IMR-90 (cell line): Measurements from ENCODE around the gene TMEM92. TPM values are rescaled to one million over a fixed set of nuclear protein-coding genes. Genes with fewer than 3 reads are reported as not detected.
"Not testable (repeated sequence)": the region's sequence is repeated elsewhere in the genome, so short reads cannot be mapped to it uniquely, and the experiment has no call there.

Source experiments
- ATAC-seq: fragments of 200-7000 bp; cut with Tn5 transposase; 2 replicates; pipeline ENCODE4 v1.9.1; 2020; ENCODE audit warnings: low read depth, mild to moderate bottlenecking, moderate library complexity
- BruUV-seq: library from RNA; stranded (reverse); fragments of 400-500 nt; replicated peaks from 2 replicates; lab custom pipeline; 2021; lab: Mats Ljungman, UMichigan
- CTCF ChIA-PET: fragments of 300-600 bp; formaldehyde crosslinking; extraction: SDS; loops from one replicate; lab custom pipeline; 2021; ENCODE audit warnings: antibody characterized with exemption; lab: Yijun Ruan, JAX
- POLR2A ChIA-PET: fragments of 300-600 bp; sonication (Branson Sonifier 250); formaldehyde crosslinking; loops from one replicate; lab custom pipeline; 2022; ENCODE audit warnings: antibody characterized with exemption; ENCODE audit not compliant: unreplicated experiment; lab: Charles Lee
- DNase-seq: peaks from one replicate; pipeline ENCODE4 v3.0.0; 2013
- H2AFZ ChIP-seq: replicated peaks from 2 replicates; pipeline ENCODE3; 2013; ENCODE audit warnings: low read length, mild to moderate bottlenecking; ENCODE audit not compliant: poor library complexity
- H2AK5ac ChIP-seq: 2 replicates; pipeline ENCODE4 v1.6.1; 2013; ENCODE audit warnings: low read depth, low read length, inconsistent platforms
- H2AK9ac ChIP-seq: replicated peaks from 2 replicates; pipeline ENCODE3; 2013; ENCODE audit warnings: mild to moderate bottlenecking, low read depth, low read length, moderate library complexity; ENCODE audit not compliant: poor library complexity
- H2BK120ac ChIP-seq: 2 replicates; pipeline ENCODE4 v1.6.1; 2013; ENCODE audit warnings: low read depth, low read length, inconsistent platforms
- H2BK15ac ChIP-seq: 3 replicates; pipeline ENCODE4 v1.6.1; 2013; ENCODE audit warnings: low read depth, low read length, inconsistent platforms
- H2BK20ac ChIP-seq: 2 replicates; pipeline ENCODE4 v1.6.1; 2013; ENCODE audit warnings: low read depth, mild to moderate bottlenecking, inconsistent platforms, low read length, moderate library complexity
- H2BK5ac ChIP-seq: 2 replicates; pipeline ENCODE4 v1.6.1; 2013; ENCODE audit warnings: mild to moderate bottlenecking, low read depth, low read length, inconsistent platforms; ENCODE audit not compliant: poor library complexity, severe bottlenecking
- H3K14ac ChIP-seq: replicated peaks from 2 replicates; pipeline ENCODE4 v1.6.1; 2013; ENCODE audit warnings: low read depth, low read length, inconsistent platforms
- H3K18ac ChIP-seq: 2 replicates; pipeline ENCODE4 v1.6.1; 2013; ENCODE audit warnings: low read depth, low read length, control low read depth
- H3K23ac ChIP-seq: 2 replicates; pipeline ENCODE4 v1.6.1; 2013; ENCODE audit warnings: low read depth, low read length, inconsistent platforms
- H3K27ac ChIP-seq: 2 replicates; pipeline ENCODE4 v1.5.1; 2013; ENCODE audit warnings: mild to moderate bottlenecking, control low read depth, low read length; ENCODE audit not compliant: insufficient read depth
- H3K27me3 ChIP-seq: 2 replicates; pipeline ENCODE4 v1.6.1; 2013; ENCODE audit warnings: low read length; ENCODE audit not compliant: control insufficient read depth, insufficient read depth
- H3K36me3 ChIP-seq: 2 replicates; pipeline ENCODE4 v1.6.1; 2013; ENCODE audit warnings: low read length, mixed read lengths; ENCODE audit not compliant: control insufficient read depth, insufficient read depth
- H3K4ac ChIP-seq: 2 replicates; pipeline ENCODE4 v1.6.1; 2013; ENCODE audit warnings: low read depth, low read length, inconsistent platforms
- H3K4me1 ChIP-seq: 2 replicates; pipeline ENCODE4 v1.6.1; 2013; ENCODE audit warnings: low read length, mixed read lengths; ENCODE audit not compliant: control insufficient read depth, insufficient read depth
- H3K4me2 ChIP-seq: 2 replicates; pipeline ENCODE4 v1.6.1; 2013; ENCODE audit warnings: low read depth, mild to moderate bottlenecking, control low read depth, low read length, moderate library complexity
- H3K4me3 ChIP-seq: 2 replicates; pipeline ENCODE4 v1.5.1; 2013; ENCODE audit warnings: low read depth, mild to moderate bottlenecking, control low read depth, low read length, moderate library complexity; ENCODE audit not compliant: insufficient read depth
- H3K56ac ChIP-seq: 2 replicates; pipeline ENCODE4 v1.6.1; 2013; ENCODE audit warnings: low read length, inconsistent platforms; ENCODE audit not compliant: insufficient read depth; ENCODE audit errors: extremely low read depth
- H3K79me1 ChIP-seq, 2 experiments: 2 replicates each; pipeline ENCODE4 v1.6.1; 2013; ENCODE audit warnings: low read length in 2 of 2, inconsistent platforms in 1 of 2, low read depth in 1 of 2
- H3K9ac ChIP-seq: 2 replicates; pipeline ENCODE4 v1.6.1; 2013; ENCODE audit warnings: low read depth, low read length, control low read depth
- H3K9me1 ChIP-seq: 2 replicates; pipeline ENCODE4 v1.6.1; 2013; ENCODE audit warnings: low read length, inconsistent platforms; ENCODE audit not compliant: insufficient read depth
- H3K9me3 ChIP-seq: 2 replicates; pipeline ENCODE4 v1.6.1; 2013; ENCODE audit warnings: low read length; ENCODE audit not compliant: control insufficient read depth, insufficient read depth
- H4K20me1 ChIP-seq: 2 replicates; pipeline ENCODE4 v1.6.1; 2013; ENCODE audit warnings: low read length, inconsistent platforms; ENCODE audit not compliant: insufficient read depth
- H4K5ac ChIP-seq: 2 replicates; pipeline ENCODE4 v1.6.1; 2013; ENCODE audit warnings: mild to moderate bottlenecking, low read depth, low read length, control low read depth
- H4K8ac ChIP-seq, 2 experiments: 2 replicates each; pipeline ENCODE4 v1.6.1; 2013; ENCODE audit warnings: low read depth in 2 of 2, low read length in 2 of 2, control low read depth in 1 of 2, inconsistent platforms in 1 of 2
- H4K91ac ChIP-seq: 2 replicates; pipeline ENCODE4 v1.6.1; 2013; ENCODE audit warnings: low read depth, low read length, inconsistent platforms; ENCODE audit not compliant: insufficient read depth
- WGBS, 2 experiments: methylation state at CpG; one replicate each; pipeline versions ENCODE4 v1.1.5 to v1.1.7; 2013; ENCODE audit warnings: missing lambda C conversion rate in 2 of 2; ENCODE audit not compliant: insufficient read length in 1 of 2; ENCODE audit errors: extremely low coverage in 2 of 2; 5-methylcytosine and 5-hydroxymethylcytosine counted together
- dilution Hi-C: fragments of 300-500 bp; cut with HindIII; formaldehyde crosslinking; loops from one replicate; pipeline ENCODE4 v1.14.3; 2018; ENCODE audit warnings: low sequenced_read_pairs; ENCODE audit not compliant: unreplicated experiment
- in situ Hi-C: fragments of 300-500 bp; cut with MboI; formaldehyde crosslinking; loops from 3 replicates; pipeline ENCODE4 v1.14.3; 2019; ENCODE audit warnings: low sequenced_read_pairs, inconsistent platforms, mixed read lengths
- intact Hi-C: fragments of 100-400 bp; cut with micrococcal nuclease; formaldehyde crosslinking; loops from 2 replicates; pipeline ENCODE4 v1.10.0; 2022
- polyA plus RNA-seq, 3 experiments: library from polyadenylated mRNA; depleted of rRNA; stranded (reverse); fragments of >200 nt; gene quantifications; 2 replicates each; pipeline ENCODE4 v1.2.3, GENCODE V29; 2012; ENCODE audit warnings: low replicate concordance in 1 of 3
- total RNA-seq: library from RNA; depleted of rRNA; stranded (reverse); fragments of >200 nt; gene quantifications from 2 replicates; pipeline ENCODE4 v1.2.3, GENCODE V29; 2012

The TMEM92 gene
- total and polyA plus RNA-seq, 2 of the 4 experiments (the other 2 are of a cell fraction) = 0.18 to 1.7 TPM

- peaks cover 32% of the 10 kb centered on the region for H3K27me3 ChIP-seq
- H3K36me3 ChIP-seq, H4K8ac ChIP-seq, H3K56ac ChIP-seq, H2BK20ac ChIP-seq, dilution Hi-C loops, intact Hi-C loops, H3K23ac ChIP-seq, BruUV-seq, H2BK5ac ChIP-seq, H4K5ac ChIP-seq, ATAC-seq, H3K4me3 ChIP-seq, H3K9me1 ChIP-seq, H2AK5ac ChIP-seq, H3K4me2 ChIP-seq, H3K9me3 ChIP-seq, H3K18ac ChIP-seq, DNase-seq, H2AK9ac ChIP-seq, H3K14ac ChIP-seq, H4K91ac ChIP-seq, H2BK120ac ChIP-seq, H3K4me1 ChIP-seq, H4K20me1 ChIP-seq, H3K27ac ChIP-seq, H2AFZ ChIP-seq, H2BK15ac ChIP-seq, H3K9ac ChIP-seq, H3K79me1 ChIP-seq, H3K4ac ChIP-seq: not testable (repeated sequence)
- in situ Hi-C loops = loop anchor here (25.0 kb wide), 1 partner anchor 429 kb away; no protein-coding TSS in a partner anchor
- WGBS, 2 experiments = no CpG with 5 or more reads among the region's 2 CpGs
- POLR2A ChIA-PET = interaction anchor here (0.6 kb wide), 1 partner anchor 107 kb away, joined by 3 read pairs; no protein-coding TSS in a partner anchor
- CTCF ChIA-PET = interaction anchor here (0.8 kb wide), 1 partner anchor 19 kb away, joined by 5 read pairs; no protein-coding TSS in a partner anchor
These were observed 42.4 kb downstream of the TMEM92 start for GRCh38 chr17:50316660-50317059.
